Right atrium auricular region (tissue), 2 donors: ENCODE data around the gene MECR. TPM values are rescaled to one million over a fixed set of nuclear protein-coding genes. Genes with fewer than 3 reads are reported as not detected.
"Not testable (repeated sequence)": the region's sequence is repeated elsewhere in the genome, so short reads cannot be mapped to it uniquely, and the experiment has no call there.

Experiments used
- DNase-seq: peaks from one replicate; pipeline ENCODE4 v3.0.0-alpha.2; 2019; ENCODE audit warnings: low spot score
- H3K27ac ChIP-seq, 2 donors: fragments of 200-600 bp; sonication (generic); 1 replicate in 1 of 2; 2 replicates in 1 of 2; pipeline ENCODE4 v1.5.1; 2016 to 2019
- H3K27me3 ChIP-seq, 2 donors: fragments of 200-600 bp; sonication (generic); one replicate each; pipeline versions ENCODE4 v1.5.1 to v1.6.0; 2017 to 2019
- H3K36me3 ChIP-seq: fragments of 200-600 bp; sonication (generic); one replicate; pipeline ENCODE4 v1.5.1; 2016
- H3K4me1 ChIP-seq, 2 donors: fragments of 200-600 bp; sonication (generic); one replicate each; pipeline versions ENCODE4 v1.5.1 to v1.6.0; 2017 to 2019
- H3K4me3 ChIP-seq, 2 donors: fragments of 200-600 bp; sonication (generic); 1 replicate in 1 of 2; 2 replicates in 1 of 2; pipeline ENCODE4 v1.5.1; 2017 to 2019; ENCODE audit warnings: mild to moderate bottlenecking in 1 of 2, moderate library complexity in 1 of 2
- H3K9me3 ChIP-seq, 2 donors: fragments of 200-600 bp; sonication (generic); one replicate each; pipeline ENCODE4 v1.5.1; 2019
- CTCF ChIP-seq, 2 donors: fragments of 200-600 bp; sonication (generic); IDR thresholded peaks; one replicate each; pipeline ENCODE4 v1.5.1; 2019; ENCODE audit warnings: antibody characterized with exemption in 2 of 2
- total RNA-seq, 2 donors: library from RNA; depleted of rRNA; stranded (reverse); fragments of >200 nt; gene quantifications; one replicate each; pipeline ENCODE4 v1.1.0, GENCODE V29; 2016

MECR gene
- total RNA-seq, 2 donors from 2014 or later: 18.4 to 24.3 TPM

GRCh38 chr1:29224356-29224837, 6.3 kb downstream of the MECR start:
- DNase-seq: no peak
- H3K9me3 ChIP-seq: no peaks in the 10 kb centered on the region
- H3K27ac ChIP-seq: no peak overlapping the region
- H3K4me1 ChIP-seq: no peaks in the 10 kb centered on the region
- H3K4me3 ChIP-seq: no peak overlapping the region
- no peaks in the 10 kb centered on the region for H3K27me3 ChIP-seq
- H3K36me3 ChIP-seq: peaks cover 5% of the 10 kb centered on the region
- no peak for TF ChIP-seq CTCF (IDR thresholded peaks at IDR 0.05)

GRCh38 chr1:29223521-29223920, 7.2 kb downstream of the MECR start:
- no peaks in the 10 kb centered on the region for H3K4me1 ChIP-seq
- DNase-seq: no peak
- no peak for TF ChIP-seq CTCF (IDR thresholded peaks at IDR 0.05)
- no peaks in the 10 kb centered on the region for H3K9me3 ChIP-seq
- H3K36me3 ChIP-seq: peaks cover 6% of the 10 kb centered on the region
- no peak overlapping the region for H3K27ac ChIP-seq
- H3K27me3 ChIP-seq: no peaks in the 10 kb centered on the region
- no peak overlapping the region for H3K4me3 ChIP-seq

- Histone ChIP-seq H3K36me3 (peaks cover 6% of the 10 kb centered on the region), H3K27me3 (no peaks in the 10 kb centered on the region), H3K4me3 (no peak overlapping the region), H3K27ac (no peak overlapping the region), H3K4me1 (no peaks in the 10 kb centered on the region), H3K9me3 (no peaks in the 10 kb centered on the region)
- DNase-seq: no peak
- TF ChIP-seq CTCF (IDR thresholded peaks at IDR 0.05): no peak
Measured at GRCh38 chr1:29222686-29223085, 8.0 kb downstream of the MECR start.

- not testable (repeated sequence) for H3K27me3 ChIP-seq, H3K27ac ChIP-seq, H3K36me3 ChIP-seq, H3K4me3 ChIP-seq, DNase-seq, H3K4me1 ChIP-seq, H3K9me3 ChIP-seq
Measured at GRCh38 chr1:29222260-29222659, 8.5 kb downstream of the MECR start.

GRCh38 chr1:29221296-29221695, 9.4 kb downstream of the MECR start:
- Histone ChIP-seq H3K36me3 (peaks cover 7% of the 10 kb centered on the region), H3K4me3 (no peak overlapping the region), H3K4me1 (no peaks in the 10 kb centered on the region), H3K27me3 (no peaks in the 10 kb centered on the region), H3K9me3 (no peaks in the 10 kb centered on the region), H3K27ac (no peak overlapping the region)
- no peak for TF ChIP-seq CTCF (IDR thresholded peaks at IDR 0.05)
- no peak for DNase-seq

GRCh38 chr1:29218223-29218622, 12.5 kb downstream of the MECR start:
- DNase-seq: no peak
- no peaks in the 10 kb centered on the region for H3K27me3 ChIP-seq
- H3K27ac ChIP-seq: no peak overlapping the region
- H3K9me3 ChIP-seq: no peaks in the 10 kb centered on the region
- peaks cover 29% of the 10 kb centered on the region for H3K36me3 ChIP-seq
- TF ChIP-seq CTCF (IDR thresholded peaks at IDR 0.05): no peak
- H3K4me1 ChIP-seq: no peaks in the 10 kb centered on the region
- no peak overlapping the region for H3K4me3 ChIP-seq
